NCI-H748 treated with DMSO at 0.1 percent for 48 hours (cell line): ENCODE data around the gene OR52D1.

Source experiments
- DNase-seq: peaks from one replicate; lab custom pipeline; 2025; lab: John Stamatoyannopoulos, UW

The OR52D1 gene

DNA sequence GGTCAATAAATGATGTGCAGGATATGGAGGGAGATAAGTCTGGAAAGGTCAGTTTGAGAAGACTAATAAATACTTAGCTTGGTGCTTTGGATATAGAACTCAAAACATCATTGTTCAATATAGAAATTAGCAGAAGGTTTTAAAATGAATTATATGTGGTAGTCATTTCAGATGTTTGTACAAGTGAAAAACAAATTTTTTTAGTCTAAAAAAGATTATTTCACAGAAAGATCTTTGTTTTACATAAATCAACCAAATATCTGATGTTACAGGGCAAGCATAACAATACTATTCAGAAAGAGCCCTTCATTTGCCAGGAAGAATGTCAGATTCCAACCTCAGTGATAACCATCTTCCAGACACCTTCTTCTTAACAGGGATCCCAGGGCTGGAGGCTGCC lies at the start of gene OR52D1:
TSS of gene OR52D1 (plus strand) at position 301 of the 400 bp plus-strand sequence. CDS start at position 323, 22 bp downstream.
- DNase-seq: no peak

DNA sequence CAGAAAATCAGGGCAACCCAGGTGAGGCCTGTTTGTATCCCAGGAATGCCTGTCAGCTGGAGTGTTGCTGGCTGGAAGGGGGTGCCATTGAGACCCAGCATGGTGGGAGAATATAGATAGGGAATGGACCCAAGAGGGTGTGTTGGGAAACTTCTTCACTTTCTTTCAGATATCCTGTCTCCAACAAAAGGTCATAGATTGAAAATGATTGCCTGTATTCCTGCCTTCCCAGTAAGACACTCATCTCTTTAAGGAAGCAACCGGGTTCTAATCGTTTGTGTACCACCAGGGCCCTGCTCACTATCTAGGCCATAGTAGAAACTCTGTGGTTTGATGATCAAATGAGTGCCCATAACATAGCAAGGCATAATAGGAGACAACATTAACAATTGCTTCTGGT lies 47.1 kb upstream of the OR52D1 start, which contains the start of gene OR51I1:
TSS of gene OR51I1 (minus strand) at position 101 of the 400 bp plus-strand sequence. CDS start at position 101, 0 bp downstream.
- no peak for DNase-seq

DNA sequence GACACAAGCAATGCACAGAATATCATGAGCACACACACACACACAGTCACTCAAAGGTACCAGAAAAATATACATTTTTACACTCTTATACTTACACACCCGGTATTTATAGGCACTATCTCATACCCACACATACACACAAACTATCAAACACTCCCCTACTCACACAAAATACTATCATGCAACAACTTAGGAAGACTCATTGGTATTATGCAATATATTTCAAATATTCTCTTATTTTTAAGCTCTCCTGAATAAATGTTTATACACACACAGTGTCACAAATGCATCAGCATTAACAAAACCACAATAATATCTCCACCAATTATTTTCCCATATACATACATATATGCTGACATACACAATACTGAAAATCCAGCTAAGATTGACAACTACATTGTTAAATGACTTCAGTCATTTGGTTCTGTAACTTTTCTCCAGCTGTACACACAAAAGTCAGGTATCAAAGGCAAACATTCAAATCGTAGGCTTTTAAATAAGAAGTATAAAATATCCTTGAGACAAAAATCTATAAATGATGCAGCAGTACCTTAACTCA lies 44.6 kb upstream of the OR52D1 start:
- no peak for DNase-seq

DNA sequence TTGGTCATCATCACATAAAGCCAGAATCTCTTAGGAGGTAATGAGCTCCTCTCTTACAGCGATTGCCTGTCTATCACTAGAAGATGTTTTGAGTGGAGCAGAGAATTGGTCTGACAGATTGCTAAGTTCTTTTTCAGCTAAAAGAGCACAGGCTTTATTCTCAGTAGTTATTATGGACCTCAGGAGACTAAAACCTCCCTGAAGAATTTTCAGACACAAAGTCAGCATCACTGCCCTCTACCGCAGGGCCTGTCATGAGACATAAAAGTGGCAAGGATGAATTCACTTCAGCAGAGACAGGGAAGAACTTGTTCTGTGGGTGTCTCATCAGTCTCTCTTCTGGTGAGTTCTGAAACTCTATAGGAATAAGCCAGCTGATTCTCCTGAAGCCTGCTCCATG lies 39.5 kb upstream of the OR52D1 start, which contains the start of gene OR51I2:
TSS of gene OR51I2 (plus strand) at position 301 of the 400 bp plus-strand sequence. CDS start 4,166 bp downstream, outside the sequence.
- no peak for DNase-seq

DNA sequence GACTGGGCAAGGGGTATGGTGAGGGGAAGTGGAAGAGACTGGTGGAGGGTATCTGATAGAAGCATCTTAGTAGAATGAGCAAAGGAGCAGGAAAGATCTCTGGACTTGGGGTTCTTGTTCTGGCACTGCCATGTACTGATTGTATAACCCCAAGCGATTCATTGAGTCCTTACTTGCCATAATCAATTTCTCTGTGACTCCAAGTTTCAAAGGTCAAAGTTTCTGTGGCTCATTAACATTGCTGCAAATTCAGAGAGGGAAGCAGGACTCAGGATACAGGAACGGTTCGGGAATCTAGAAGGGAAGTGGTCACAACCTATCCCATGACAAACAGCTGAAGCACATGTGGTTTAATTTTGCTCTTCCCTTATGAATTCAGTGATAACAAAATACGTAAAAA lies 39.1 kb upstream of the OR52D1 start:
- DNase-seq: no peak

DNA sequence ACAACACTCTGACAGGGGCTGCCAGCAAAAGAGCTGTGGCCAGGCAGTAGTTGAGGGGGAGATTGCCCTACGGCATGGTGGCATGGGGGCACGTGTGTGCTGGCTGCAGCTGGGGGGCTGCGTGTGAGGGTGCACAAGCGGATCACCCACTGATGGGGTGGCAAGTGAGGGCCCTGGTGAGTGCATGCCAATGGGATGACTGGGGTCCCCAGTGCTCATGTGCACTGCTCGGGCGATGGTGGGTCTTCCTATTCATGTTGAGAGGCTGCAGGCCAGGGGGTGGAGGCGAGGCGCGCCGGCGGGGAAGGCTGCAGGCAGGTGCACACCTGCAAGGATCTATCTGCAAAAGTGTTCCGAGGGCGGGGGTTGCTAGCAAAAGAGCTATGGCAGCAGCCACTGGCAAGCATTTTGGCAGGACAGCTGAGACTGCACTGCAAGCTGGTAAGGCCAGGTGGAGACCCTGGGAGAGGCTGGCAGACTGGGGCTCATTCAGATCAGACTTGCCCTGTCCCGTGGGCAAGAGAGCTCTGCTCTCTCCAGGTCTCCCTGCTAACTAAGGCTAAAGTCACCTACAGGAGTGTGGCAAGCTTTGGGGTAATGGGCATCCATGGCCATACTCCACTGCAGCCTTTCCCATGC lies 27.4 kb upstream of the OR52D1 start:
- no peak for DNase-seq

DNA sequence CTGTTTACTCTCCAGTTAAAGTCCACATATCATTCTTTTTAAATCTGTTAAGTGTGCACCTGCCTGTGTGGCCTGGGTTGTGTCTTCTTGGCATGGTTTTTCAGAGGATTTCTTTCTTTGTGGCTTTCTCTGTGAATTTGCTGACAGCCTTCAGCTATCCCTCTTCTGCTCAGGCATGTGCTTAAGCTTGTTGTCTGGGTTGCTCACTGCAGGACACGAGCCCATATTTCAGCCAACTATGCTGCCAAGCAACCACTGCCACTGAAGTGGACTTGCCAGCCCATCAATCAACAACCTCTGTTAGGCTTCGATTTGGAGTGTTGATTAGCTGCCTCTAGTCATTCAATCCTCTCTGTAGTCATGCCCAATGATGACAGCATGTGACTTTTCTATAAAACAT lies 21.0 kb upstream of the OR52D1 start:
- no peak for DNase-seq

DNA sequence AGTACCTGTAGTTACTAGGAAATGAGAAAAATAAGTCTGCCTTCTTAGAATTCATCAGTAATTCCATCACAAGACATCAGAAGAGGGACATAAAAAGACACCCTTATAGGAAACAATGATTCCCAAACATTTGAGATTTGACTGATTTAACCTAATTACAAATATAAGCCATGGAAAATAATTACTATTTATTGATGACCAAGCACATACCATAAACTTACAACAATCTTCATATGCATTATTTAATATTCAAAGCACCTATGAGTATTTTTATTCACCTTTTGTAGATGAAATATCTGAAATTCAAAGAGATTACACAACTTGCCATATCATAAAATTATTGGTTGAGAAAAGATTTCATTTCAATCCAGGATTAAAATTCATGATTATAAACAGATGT lies 14.6 kb upstream of the OR52D1 start:
- no peak for DNase-seq

DNA sequence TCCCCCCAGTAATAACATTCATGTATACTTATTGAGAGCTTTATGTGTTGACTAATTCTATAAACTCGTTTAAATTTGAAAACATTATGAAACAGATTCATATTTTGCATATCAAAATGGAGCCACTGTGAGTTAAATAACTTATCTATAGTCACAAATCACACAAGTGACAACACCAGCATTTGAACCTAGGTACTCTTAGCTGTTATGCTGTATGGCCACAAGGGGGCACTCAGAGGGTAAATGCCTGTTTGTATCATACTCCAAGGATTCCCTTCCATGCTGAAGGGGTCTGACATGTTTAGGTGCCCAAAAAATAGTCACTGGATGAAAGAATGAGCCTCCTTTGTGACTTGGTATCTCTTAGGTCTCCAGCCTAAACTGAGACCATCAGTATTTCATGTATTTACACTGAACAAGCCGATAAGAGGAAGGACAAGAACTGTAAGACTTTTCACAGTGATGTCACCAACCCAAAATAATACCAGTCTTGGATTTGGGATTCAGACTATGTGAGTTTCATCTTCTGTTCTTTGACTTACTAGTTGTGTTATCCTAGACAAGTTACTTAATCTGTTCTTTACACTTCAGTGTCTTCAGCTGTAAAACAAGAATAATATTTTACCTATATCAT lies 12.2 kb upstream of the OR52D1 start:
- DNase-seq: peak; percentile 12

DNA sequence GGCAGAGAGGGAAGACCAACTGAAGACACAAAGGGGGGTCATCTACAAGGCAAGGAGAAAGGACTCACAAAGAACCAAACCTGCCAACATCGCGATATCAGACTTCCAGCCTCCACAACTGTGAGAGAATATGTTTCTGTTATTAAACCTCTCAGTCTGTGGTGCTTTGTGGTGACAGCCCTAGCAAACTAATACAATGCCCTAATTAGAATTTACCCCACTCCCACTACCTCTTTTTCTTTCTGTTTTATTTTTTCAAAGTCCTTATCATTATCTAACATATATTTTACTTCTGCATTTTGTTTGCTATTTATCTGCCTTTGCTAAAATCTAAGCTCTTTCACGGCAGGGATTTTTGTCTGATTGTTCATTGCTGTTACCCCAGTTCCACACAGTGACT lies 2.5 kb upstream of the OR52D1 start:
- no peak for DNase-seq

DNA sequence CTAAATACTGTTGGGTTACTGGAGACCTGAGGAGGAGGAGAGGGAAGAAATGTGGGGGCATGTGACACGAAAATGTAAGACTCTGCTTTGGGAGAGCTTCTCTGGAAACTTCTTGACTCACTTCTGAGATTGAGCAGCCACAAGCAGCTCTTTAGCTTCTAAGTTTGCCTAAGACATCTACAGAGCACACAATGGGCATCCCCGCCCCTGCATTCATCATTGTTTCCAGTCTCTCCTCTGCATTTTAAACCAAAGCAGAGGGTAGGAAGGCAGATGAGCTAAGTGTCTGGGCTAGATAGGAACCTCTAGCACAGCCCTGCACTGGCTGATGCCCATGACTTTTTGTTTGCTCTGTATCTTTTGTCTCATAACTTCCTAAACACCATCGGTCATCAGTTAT lies 2.1 kb upstream of the OR52D1 start:
- no peak for DNase-seq

DNA sequence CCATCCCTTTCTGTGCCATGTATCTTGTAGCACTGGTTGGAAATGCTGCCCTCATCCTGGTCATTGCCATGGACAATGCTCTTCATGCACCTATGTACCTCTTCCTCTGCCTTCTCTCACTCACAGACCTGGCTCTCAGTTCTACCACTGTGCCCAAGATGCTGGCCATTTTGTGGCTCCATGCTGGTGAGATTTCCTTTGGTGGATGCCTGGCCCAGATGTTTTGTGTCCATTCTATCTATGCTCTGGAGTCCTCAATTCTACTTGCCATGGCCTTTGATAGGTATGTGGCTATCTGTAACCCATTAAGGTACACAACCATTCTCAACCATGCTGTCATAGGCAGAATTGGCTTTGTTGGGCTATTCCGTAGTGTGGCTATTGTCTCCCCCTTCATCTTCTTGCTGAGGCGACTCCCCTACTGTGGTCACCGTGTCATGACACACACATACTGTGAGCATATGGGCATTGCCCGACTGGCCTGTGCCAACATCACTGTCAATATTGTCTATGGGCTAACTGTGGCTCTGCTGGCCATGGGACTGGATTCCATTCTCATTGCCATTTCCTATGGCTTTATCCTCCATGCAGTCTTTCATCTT lies 414 bp downstream of the OR52D1 start:
- DNase-seq: no peak

DNA sequence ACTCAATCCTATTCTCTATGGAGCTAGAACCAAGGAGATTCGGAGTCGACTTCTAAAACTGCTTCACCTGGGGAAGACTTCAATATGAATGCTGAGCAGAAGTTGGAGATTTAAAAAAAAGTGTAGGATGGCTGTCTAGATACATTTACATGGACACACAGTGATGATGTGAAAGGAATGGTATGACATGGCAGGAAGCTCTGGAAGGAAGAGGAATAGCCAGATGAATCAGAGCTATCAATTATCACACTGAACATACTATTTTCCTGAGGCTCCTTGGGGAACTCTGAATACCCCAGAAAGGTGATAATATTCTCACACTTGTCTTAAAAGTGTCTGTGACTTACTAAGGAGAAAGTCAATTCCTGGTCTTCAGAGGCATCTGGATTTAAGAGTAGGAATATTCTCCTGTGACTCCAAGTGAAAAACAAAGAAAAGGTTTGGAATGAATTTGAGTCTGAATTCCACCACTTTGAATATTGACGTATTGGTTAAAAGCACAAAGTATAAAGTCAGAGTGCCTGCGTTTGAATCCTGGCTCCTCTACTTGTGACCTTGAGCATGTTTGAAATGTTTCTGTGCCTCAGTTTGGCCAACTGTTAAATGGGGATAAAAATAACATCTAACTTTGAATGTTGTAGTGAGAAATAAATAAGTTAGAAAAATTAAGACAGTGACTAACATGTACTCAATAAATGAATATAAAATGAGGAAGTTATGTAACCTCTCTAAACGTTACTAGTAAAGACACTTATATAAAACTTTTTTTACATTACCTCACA lies 1.3 kb downstream of the OR52D1 start:
- no peak for DNase-seq

DNA sequence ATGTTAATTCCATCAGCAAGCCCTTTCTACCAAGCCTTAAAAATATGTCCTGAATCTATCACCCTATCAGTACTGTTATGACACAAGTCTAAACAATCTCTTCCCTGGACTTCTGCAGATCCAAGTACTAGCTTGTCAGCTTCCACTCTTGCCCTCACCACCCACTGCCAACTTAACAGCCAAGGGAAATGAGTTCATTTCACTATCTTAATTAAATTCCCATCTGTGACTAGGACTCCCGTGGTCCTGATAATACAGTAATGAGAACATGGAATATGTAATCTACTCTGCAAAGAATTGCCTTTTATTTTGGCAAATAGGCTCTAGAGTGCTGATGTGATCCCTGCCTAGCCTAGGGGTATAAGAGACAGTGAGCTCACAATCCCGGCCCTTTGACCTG lies 11.2 kb downstream of the OR52D1 start:
- no peak for DNase-seq

DNA sequence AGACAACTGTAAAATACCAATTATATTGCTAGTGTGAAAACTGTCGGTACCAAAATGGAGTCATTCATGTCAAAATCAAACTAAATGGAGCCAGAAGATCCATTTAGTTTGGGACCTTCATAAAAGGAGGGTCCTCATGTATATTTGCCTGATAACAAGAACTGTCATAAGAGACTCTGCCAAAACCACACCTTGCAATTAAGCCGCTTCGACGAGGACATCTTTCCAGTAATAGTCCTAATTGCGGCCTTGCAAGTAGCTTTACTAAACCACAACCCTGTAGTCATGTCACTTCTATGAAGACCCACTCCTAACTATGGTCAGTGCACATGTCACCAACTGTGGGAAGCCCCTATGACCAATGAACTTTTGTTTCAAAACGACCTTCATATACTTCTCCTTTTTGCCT lies 11.9 kb downstream of the OR52D1 start:
- no peak for DNase-seq

DNA sequence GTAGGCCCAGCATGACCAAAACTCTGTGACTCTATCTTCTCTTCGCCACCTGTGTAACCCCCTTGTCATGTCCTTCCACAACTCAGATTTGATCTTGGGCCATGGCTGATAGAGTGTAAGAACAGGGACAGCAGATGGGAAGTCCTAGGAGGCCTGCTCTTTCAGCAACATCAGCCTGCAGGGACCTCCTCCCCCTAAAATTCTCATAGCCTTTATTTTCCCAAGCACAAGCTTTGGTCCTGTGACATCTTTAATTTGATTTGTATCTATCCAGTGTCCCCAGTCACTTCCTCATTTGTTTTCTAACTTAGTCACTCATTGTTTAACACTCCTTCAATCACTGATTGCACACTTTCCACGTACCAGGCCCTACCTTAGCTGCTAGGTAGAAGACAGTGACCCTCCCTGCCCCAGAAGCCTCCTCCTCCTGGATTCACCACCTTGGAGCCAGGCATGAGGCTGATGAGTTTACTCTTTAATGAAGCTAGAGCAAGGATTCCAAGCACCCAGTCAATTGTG lies 16.0 kb downstream of the OR52D1 start:
- DNase-seq: no peak

DNA sequence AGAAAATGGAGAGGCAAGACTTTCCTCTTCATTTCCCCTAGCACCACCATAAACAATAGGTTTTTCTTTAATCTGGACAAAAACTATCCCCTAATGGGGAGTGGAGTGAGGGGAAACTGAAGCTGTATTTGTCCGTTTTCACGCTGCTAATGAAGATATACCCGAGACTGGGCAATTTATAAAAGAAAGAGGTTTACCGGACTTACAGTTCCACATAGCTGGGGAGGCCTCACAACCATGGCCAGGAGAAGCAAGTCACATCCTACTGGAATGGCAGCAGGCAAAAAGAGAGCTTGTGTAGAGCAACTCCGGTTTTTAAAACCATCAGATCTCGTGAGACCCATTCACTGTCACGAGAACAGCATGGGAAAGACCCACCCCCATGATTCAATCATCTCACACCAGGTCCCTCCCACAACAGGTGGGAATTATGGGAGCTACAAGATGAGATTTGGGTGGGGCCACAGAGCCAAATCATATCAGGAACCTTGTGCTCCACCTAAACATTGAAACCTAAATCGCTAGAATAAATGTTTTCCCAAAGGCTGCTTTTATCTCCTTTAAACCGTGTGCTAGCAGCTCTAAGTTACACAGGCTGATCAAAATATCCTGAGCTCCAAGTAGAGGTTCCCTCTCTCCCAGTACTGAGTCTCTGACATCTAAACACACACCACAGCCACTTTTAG lies 17.0 kb downstream of the OR52D1 start:
- no peak for DNase-seq

DNA sequence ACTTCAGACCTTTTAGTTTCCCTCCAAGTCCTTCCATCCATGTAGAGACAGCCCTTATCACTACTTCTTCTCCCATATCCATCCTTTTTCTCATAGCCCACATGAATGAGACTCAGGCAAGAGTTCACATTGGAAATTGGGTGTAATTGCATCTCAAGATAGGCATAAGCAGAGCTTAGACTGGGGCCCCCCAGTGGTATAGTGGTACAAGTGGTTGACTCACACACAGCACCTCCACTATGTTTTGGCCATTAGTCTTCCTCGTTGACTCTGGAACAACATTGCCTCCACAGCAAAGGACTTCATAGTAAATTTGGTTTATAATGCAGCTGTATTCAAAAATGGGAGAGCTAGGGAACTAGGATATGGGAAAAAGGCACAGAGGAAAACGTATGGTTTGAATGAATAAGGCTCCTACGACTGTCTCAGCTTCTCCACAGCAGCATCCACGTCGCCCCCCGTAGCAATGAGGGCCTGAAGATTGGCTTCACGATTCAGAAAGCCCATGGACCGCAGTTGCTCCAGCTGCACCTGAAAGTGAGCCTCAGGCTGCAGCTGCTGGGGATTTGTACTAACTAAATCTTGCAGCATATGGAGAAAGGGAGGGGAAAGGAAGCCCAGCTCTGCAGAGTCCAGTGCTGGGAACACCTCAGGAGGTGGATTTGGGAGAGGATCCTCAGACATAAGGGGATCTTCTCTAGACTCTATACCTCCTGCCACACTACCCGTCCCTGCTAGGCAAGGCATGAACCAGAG lies 18.9 kb downstream of the OR52D1 start:
- DNase-seq: no peak

DNA sequence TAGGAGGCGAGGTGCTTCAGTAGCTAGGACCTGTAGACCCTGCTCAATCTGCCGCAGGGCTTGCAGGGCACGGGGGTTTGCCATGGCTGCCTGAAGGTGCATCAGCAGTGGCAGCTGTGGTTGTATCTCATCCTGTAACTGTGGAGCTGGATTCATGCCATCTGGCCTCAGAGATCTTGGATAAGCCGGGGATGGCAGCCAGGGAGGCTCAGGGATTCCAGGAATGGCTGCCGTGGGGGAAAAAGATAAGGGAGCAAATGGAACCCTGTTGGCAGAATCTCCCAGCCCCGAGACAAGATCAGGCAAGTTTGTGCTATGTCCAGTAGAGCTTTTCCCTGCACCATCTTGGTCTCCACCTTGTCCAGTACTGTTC lies 19.4 kb downstream of the OR52D1 start:
- DNase-seq: no peak

DNA sequence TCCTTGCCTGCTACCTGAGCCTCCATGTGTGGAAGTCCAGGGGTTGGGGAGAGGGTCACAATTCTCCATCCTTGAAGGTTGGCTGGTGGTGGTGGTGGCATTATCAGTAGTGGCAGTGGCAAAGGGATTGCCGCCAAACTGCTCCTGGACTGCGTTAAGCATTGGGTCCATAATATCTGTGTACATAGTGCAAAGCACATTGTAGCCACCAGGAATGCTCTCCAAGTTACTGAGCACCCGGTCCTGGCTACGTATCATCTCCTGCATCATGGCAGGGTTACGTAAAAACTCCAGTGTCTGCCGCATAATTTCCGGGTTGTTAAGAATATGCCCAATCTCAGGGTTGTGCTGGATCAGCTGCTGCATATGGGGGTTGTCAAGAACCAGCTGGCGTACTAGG lies 20.1 kb downstream of the OR52D1 start:
- no peak for DNase-seq

DNA sequence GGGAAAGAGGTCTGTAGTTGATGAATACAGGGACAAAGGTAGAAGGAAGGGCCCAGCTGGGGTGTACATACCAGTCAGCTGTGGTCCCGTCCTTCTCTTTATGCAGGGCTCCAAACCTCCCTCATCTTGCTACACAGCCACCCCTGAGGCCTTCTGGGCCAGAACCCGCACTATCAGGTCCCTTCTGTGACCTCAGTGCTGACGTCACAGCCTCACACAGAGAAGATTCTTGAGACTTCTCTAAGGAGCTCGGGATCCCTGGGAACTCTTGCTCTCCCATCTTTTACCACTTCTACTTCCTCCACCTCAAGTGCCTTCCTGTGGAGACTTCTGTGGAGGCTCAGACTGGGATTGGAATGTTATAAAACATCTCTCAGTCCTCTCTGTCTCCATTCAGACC lies 21.3 kb downstream of the OR52D1 start, which contains the start of gene UBQLN3:
TSS of gene UBQLN3 (minus strand) at position 155 of the 400 bp plus-strand sequence. CDS start 399 bp downstream, outside the sequence.
- DNase-seq: no peak
